Glomerular visceral epithelial cell (primary cell): ENCODE measurements around the gene ZNF830.
"Not testable (repeated sequence)": the region's sequence is repeated elsewhere in the genome, so short reads cannot be mapped to it uniquely, and the experiment has no call there.

Experiments used
- DNase-seq: peaks from one replicate; pipeline ENCODE4 v3.0.0-alpha.2; 2016; ENCODE audit errors: extremely low spot score

ZNF830 gene, protein sequence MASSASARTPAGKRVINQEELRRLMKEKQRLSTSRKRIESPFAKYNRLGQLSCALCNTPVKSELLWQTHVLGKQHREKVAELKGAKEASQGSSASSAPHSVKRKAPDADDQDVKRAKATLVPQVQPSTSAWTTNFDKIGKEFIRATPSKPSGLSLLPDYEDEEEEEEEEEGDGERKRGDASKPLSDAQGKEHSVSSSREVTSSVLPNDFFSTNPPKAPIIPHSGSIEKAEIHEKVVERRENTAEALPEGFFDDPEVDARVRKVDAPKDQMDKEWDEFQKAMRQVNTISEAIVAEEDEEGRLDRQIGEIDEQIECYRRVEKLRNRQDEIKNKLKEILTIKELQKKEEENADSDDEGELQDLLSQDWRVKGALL

DNA sequence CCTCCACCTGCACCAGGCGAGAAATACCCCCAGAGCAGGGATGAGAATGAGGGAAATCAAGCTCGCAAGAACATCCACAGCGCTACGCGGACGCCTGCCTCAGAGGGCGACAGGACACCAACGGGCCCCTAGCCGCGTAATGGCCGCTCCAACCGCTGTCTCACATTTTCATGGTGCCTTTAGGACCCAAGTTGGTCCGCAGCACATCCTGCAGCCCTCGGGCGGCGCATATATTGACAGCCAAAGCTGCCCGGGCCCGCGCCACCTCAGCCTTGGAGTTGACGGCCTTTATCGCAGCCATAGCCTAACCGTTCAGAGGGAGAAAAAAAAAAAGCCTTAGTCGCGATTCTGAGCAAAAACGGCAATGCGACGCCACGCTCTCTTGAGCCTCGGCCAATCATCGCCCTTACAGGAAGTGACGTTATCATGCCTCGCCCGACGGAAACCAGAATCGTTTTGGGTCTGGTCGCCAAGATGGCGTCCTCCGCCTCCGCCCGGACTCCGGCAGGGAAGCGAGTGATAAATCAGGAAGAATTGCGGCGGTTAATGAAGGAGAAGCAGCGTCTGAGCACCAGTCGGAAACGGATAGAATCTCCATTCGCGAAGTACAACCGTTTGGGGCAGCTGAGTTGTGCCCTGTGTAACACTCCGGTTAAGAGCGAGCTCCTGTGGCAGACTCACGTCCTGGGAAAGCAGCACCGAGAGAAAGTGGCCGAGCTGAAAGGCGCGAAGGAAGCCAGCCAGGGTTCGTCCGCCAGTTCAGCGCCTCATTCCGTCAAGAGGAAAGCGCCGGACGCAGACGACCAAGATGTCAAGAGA, at the start of gene ZNF830, which contains the start of gene CCT6B:
TSS of gene ZNF830 (plus strand) at position 448 of the 819 bp plus-strand sequence. CDS start at position 475, 27 bp downstream.
TSS of gene CCT6B (minus strand) at position 368 of the 819 bp plus-strand sequence. CDS start at position 301, 67 bp downstream.
- peak; percentile 89 for DNase-seq

DNA sequence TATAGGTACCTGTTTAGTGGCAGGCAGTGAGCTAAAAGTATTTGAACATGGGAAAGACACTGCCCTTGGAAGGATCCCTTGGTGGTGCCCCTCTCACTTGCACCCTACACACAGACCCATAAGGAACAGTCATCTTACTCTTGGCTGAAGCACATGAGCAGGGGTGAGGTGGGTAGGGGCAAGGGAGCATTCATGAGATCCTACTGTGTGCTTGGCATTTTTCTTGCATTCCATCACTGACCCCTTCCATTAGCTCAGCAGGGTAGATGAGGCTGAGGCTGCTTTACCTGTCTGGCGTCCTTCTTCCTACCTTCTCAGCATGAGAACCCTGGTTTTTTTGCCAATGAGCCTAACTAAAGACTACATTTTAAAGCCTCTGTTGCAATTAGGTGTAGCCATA, 48.3 kb upstream of the ZNF830 start:
- no peak for DNase-seq

DNA sequence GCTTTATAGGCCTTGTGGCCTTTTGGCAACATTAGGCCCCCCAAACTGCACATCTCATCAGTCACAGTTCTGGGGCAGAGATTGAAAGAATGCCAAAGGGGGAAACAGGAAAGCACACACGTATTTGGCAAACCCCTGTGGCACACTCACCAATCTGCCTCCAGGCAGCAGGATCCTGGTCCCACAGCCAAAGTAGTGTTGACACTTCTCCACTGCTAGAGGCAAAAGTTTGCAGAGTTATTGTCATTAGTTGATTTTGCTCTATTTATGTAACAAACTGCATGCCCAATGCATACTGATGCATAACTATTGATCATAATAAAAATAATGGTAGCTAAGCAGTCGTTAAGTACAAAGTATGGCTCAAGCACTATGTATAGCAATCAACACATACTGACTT, 45.2 kb upstream of the ZNF830 start:
- DNase-seq: no peak

DNA sequence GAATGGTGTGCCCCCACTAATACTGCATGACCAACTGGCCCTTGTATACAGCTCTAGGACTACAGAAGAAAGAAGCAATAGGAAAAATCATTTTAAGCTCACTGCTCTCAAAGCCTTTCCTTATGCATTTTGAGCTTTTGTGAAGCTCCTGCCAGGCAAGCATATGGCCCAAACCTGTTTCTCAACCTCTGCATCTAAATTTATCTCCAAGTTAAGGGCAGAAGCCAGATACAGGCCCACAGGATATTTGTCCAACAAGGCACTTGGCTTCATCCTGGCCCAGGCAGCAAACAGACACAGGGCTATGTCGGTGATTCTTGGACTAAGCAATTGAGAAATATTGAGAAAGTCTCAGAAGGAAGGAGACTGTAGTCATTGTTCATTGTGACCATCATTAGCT, 44.0 kb upstream of the ZNF830 start:
- no peak for DNase-seq

DNA sequence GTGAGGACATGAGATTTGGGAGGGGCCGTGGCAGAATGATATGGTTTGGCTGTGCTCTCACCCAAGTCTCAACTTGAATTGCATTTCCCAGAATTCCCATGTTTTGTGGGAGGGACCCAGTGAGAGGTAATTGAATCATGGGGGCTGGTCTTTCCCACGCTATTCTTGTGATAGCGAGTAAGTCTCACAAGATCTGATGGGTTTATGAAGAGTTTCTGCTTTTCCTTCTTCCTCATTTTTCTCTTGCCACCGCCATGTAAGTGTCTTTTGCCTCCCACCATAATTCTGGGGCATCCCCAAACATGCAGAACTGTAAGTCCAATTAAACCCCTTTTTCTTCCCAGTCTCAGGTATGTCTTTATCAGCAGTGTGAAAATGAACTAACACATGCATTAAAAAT, 40.7 kb upstream of the ZNF830 start:
- DNase-seq: no peak

DNA sequence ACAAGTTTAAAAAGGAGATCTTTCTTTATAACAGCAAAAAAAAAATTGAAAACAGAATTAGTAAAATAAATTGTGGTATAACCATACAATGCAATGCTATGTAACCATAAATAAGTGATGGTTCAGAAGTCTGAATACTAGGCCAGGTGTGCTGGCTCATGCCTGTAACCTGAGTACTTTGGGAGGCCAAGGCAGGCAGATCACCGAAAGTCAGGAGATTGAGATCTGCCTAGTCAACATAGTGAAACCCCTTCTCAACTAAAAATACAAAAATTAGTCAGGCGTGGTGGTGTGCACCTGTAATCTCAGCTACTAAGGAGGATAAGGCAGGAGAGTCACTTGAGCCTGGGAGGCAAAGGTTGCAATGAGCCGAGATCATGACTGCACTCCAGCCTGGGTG, 34.7 kb upstream of the ZNF830 start:
- no peak for DNase-seq

DNA sequence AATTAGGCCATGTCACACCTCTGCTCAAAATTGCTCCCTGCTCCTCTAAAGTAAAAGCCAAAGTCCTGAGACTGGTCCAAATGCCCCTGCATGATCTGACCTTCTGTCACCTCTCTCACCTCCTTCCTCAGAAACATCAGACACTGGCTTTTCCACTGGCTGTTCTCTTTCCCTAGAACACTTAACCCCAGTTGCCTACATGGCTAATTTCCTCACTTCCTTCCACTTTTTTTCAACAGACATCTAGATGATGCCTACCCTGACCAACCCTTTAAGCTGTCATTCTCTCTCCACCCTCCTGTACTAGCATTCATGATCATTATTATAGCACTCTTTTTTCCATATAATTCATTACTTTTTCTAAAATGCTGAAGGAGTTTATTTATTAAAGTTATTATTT, 31.1 kb upstream of the ZNF830 start:
- DNase-seq: no peak

DNA sequence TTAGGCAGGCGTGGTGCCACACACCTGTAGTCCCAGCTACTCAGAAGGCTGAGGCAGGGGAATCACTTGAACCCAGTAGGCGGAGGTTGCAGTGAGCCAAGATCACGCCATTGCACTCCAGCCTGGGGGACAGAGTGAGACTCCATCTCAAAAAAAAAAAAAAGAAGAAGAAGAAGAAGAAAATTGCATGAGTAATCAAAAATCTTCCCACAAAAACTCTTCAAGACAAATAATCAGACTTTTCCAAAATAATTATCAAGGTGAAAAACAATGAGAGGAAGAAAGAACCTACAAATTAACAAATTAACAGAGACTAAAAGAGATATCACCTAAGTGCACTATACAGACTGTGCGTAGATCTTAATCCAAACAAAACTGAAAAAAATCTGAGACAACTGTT, 10.6 kb upstream of the ZNF830 start:
- not testable (repeated sequence) for DNase-seq

DNA sequence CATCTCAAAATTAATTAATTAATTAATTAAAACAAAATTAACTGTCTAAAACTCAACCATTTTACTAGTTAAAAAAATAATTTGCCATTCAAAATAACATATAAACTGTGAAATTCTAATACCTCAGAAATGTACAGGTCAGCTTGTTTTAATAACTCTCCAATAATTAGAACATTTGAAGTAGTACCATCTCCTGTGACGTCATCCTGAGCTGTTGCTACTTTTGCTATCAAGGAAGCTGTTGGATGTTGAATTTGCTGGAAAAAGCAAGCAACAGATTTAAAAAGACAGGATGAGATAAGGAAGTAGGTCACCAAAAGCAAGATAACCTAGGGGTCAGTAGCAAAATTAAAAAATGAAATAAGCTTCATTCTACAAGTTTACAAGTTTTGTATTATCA, 2.9 kb upstream of the ZNF830 start:
- no peak for DNase-seq

DNA sequence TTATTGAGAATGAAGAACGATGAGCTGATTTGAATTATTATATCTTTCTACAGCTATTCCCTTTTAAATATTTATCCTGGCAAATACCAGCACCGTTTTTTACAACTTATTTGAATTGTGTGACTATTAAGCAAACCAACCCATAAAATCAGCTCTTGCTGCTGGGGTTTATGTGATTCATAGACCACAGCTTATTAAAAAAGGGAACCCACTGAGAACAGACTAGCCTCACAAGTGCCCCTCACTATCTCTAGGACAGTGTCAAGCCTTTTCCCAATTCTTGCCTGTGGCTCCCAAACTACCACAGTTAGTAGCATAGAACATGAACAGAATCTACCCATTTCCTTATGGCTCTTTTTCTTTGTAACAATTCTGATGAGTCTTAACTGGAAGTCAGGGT, 12.8 kb downstream of the ZNF830 start:
- no peak for DNase-seq

DNA sequence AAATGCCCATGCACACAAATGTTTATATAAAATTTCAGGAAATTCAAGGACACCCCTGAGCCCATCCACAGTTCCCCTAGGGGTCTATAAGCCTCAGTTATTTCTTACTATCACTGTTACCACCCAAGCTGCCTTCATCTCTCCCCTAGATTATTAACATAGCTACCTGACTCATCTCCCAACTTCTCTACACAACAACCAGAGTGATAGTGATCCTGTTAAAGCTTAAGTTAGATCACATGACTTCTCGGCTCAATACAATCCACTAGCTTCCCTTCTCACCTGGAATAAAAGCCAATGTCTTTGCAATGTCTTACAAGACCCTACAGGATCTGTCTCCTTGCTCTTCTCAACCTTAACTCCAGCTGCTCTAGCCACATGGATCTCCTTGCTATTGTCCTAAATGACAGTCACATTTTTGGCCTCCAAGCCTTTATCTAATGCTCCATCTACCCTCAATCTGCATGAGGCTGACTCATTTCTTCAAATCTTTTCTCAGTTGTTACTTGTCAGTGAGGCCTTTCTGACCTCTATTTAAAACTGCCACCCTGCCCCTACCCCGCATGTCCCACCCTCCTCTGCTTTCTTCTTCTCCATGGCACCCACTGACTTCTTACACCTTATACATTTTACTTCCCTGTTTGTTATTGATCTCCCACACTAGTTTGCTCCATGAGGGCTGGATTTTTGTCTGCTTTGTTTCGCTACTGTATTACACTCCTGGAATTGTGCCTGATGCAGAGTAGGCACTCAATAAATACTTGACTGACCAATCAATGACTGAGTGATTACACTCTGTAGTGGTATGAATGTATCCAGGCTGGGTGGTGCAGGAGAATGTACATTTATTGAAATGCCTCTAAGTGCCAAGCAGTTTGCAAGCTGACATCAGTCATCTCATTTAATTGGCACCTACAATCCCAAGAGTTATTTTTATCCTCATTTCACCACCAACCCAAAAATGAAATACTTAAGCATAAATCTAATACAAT, 13.8 kb downstream of the ZNF830 start:
- no peak for DNase-seq

DNA sequence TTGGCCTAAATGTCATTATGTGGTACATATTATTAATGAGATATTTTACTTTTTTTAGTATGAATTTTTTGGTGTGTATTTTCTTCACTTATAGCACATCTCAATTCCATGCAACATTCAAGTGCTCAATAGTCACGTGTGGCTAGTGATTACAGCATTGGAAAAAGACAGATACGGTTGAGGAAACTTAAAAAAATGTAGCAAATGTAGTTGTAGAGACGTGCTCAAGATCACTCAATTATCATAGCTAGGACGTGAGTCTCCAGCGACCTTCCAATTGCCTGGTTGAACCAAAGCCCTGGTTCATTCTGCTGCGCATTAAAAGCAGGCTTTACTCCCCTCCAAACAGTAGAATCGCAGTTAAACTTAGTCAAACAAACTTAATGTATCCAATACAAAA, 17.8 kb downstream of the ZNF830 start:
- no peak for DNase-seq

DNA sequence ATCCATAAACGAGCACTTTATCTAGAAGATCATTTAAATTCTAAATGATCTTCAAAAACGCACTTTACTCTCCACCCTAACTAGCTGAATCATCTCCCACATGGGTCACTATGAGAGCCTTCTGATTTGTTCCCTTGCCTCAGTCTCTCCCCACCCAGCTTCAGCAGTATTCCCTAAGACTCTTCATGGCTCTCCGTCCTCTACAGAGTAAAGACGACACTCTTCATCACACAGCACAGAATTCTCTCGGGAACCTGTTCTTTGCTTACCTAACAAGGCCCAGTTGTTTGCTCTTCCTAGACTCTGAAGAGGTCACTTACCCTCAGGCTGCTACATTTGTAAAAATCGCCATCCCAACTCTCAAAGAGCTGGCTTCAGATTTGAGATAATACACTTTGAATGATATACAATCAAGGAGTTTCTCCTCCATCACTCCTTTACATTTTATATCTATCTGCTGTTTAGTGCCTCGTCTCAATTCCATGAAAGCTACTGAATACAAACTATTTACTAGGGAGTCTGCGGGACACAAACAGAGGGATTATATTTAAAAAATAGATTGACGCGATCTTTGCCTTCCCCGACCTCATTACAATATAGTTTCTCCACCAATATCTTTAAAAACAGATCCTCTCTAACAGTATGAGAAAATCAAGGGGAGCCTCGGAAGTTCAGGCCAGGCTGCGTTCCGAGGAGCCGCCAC, 18.5 kb downstream of the ZNF830 start:
- DNase-seq: no peak

DNA sequence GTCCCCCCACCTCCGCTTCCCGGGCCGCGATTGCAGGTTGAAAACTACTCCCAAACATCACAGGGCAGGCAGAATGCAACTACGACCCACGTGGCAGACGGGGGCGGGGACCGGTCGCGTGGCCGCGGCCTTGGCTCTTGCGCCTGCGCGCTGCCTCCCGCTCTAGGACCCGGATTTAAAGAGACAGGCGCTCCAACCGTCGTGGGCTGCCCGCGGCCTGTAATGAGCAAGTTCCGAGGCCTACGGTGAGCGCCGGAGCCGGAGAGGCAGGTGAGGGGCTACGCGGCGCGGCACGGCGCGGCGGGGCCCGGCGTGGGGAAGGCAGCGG, 19.0 kb downstream of the ZNF830 start, which contains the start of gene LIG3:
TSS of gene LIG3 (plus strand) at position 160 of the 328 bp plus-strand sequence. CDS start 2,494 bp downstream, outside the sequence.
- DNase-seq: peak; percentile 94

DNA sequence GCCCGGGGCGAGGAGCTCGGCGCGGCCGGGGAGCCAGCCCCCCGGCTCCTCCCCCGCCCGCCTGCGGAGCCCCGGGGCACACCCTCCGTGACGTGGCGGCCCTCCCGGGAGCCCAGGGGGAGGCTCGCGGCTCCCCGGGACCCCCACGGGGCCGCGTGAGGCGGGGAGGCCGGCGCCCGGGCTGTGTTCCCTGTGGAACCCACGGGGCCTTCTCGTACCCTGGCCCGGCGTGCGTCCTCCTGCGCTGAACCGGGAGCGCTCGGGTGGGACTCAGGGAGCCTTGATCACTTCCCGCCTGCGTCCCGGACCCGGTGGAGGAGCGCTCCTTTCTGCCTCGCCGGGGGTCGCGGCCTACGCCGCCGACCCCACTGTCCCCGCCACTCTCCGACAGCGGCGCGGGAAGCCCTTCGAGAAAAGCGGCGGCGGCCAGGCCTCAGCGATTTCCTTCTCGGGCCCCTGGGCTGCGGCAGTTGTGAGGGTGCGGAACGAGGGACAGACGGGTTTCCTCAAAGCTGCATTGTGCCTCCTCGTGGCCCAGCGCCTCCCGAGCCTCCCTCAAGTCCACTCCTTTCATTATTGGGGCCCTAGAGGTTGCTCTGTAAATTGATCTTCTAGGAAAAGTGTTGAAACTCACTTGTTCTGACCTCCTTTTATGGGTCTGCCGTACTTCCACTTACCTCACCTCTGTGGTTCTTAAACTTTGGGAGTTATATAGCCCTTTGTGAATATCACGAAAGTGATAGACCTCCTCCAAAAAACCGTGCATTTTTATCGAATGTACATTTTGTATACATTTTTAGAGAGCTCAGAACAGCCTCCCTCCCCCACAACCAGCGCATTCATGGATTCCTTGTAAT, 19.6 kb downstream of the ZNF830 start:
- peak; percentile 83 for DNase-seq

DNA sequence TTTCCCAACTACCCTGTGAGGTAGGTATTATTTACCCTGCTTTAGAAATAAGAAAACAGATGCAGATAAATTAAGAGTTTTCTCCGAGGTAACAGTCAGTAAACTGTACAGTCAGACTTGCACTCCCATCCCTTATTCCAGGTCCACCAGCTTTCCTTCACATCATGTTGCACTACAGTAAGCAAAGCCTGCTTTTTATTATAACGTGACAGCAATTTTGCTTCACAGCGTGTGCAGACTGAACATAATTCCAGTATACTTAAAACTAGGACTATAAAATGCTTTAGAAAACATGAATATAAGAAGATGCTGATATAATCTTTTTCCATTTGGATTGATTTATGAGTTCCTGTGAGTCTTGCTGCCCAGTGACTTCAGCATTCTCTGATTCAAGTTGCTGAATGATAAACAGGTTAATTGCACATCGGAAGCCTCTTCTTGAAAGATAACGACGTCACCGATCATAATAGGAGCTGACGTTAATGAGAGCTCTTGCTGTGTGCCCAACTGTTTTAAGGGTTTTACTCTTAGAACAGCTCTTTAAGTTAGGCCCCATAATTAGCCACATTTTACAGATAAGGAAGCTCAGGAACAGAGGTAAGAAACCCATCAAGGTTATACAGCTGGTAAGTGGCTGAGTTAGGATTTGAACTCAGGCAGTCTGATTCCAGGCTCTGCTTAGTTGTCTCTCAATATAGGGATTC, 20.4 kb downstream of the ZNF830 start:
- no peak for DNase-seq

DNA sequence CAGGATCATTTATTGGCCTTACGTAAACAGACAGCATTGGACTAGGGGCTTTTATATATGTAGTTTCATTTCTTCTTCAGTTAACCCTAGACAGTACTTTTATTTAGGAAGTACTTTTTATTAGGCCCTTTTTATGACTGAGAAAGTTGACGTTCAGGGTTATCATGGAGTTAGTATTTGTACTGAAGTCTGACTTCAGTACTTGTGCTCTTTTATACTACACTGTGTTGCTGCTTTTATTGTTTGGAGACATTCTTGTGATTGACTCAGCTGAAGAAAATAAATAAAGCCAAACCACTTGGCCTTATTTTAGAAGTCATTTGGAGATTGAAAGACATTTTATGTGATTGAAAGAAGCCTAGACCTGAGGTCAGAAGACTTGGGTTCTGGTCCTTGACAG, 25.9 kb downstream of the ZNF830 start:
- DNase-seq: no peak

DNA sequence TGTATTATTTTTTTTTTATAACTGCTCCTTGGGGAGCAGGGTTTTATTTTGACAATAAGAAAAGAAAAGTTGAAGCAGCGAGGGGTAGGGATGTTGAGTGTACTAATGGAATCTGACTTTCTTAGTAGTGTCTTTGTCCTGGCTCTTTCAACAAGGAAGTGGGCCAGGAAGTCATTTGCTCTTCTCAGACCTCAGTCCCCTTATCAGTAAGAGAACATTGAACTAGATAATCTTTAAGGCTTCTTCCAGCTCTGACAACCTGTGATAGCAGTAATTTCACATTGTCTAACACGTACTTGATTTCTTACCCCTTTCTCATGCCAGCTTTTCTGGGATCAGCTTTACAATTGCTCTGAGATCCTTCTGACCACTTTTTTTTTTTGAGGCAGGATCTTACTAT, 27.3 kb downstream of the ZNF830 start:
- no peak for DNase-seq

DNA sequence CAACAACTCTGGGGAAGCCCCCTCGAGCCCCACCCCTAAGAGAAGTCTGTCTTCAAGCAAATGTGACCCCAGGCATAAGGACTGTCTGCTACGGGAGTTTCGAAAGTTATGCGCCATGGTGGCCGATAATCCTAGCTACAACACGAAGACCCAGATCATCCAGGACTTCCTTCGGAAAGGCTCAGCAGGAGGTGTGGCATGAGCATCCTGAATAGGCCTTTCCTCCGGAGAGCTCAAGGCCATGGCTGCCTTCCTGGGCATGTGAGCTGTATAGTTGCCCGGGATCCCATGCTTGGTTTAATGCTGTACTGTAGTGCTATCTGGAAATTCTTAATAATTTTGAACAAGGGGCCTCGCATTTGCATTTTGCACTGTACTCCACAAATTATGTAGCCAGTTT, 28.1 kb downstream of the ZNF830 start:
- no peak for DNase-seq
